Ishikawa (cell line): ENCODE measurements around the gene STK38L.
A peak's percentile ranks its signal among the peaks of the same experiment; 100 is the strongest.

Experiments used
- CEBPB ChIP-seq: IDR thresholded peaks from 2 replicates; pipeline ENCODE4 v1.6.1; 2012
- CREB1 ChIP-seq: IDR thresholded peaks from 2 replicates; pipeline ENCODE4 v1.6.1; 2012; ENCODE audit warnings: low read depth
- EGR1 ChIP-seq: IDR thresholded peaks from 2 replicates; pipeline ENCODE4 v1.6.1; 2012
- EP300 ChIP-seq: IDR thresholded peaks from 2 replicates; pipeline ENCODE4 v1.6.1; 2012; ENCODE audit warnings: borderline replicate concordance
- FOXM1 ChIP-seq: IDR thresholded peaks from 2 replicates; pipeline ENCODE4 v1.6.1; 2012; ENCODE audit warnings: low read depth, borderline replicate concordance
- MAX ChIP-seq: IDR thresholded peaks from 2 replicates; pipeline ENCODE4 v1.6.1; 2012
- NFIC ChIP-seq: IDR thresholded peaks from 2 replicates; pipeline ENCODE4 v1.6.1; 2012
- RAD21 ChIP-seq: IDR thresholded peaks from 2 replicates; pipeline ENCODE4 v1.6.1; 2012; ENCODE audit warnings: low read depth
- REST ChIP-seq: IDR thresholded peaks from 2 replicates; pipeline ENCODE4 v1.6.1; 2012; ENCODE audit warnings: low read depth, mild to moderate bottlenecking
- TAF1 ChIP-seq: IDR thresholded peaks from 2 replicates; pipeline ENCODE4 v1.6.1; 2012; ENCODE audit warnings: low read depth, mild to moderate bottlenecking
- TCF12 ChIP-seq: IDR thresholded peaks from 2 replicates; pipeline ENCODE4 v1.6.1; 2012; ENCODE audit warnings: low read depth
- TEAD4 ChIP-seq: IDR thresholded peaks from 2 replicates; pipeline ENCODE4 v1.6.1; 2012
- USF1 ChIP-seq: IDR thresholded peaks from 2 replicates; pipeline ENCODE4 v1.6.1; 2012
- YY1 ChIP-seq: IDR thresholded peaks from 2 replicates; pipeline ENCODE4 v1.6.1; 2012; ENCODE audit warnings: low read depth
- ZBTB7A ChIP-seq: IDR thresholded peaks from 2 replicates; pipeline ENCODE4 v1.6.1; 2012; ENCODE audit warnings: low read depth

Gene STK38L

GRCh38 chr12:27243804-27244688, at the start of gene STK38L:
Gene STK38L, plus strand, starts transcription at chr12:27244286. Its CDS starts 53,435 bp downstream, at chr12:27297721.
- TF ChIP-seq TEAD4 (no peak), CREB1 (peak; percentile 97), FOXM1 (no peak), TAF1 (peak; percentile 91), CEBPB (peak; percentile 86), EGR1 (peak; percentile 33; the same call in 1 of the 2 replicates), ZBTB7A (no peak), RAD21 (peak; percentile 42), MAX (peak; percentile 72), EP300 (no peak), USF1 (peak; percentile 9; the same call in 1 of the 2 replicates), REST (no peak), YY1 (no peak), NFIC (0 out of 2 replicates have a peak, but pooled peaks have one; percentile 25), TCF12 (peak; percentile 11; the same call in 1 of the 2 replicates)

GRCh38 chr12:27194644-27195043, 49.4 kb upstream of the STK38L start:
- TF ChIP-seq CEBPB (no peak), REST (no peak), YY1 (no peak), TEAD4 (no peak), TCF12 (no peak), NFIC (no peak), ZBTB7A (no peak), MAX (no peak), CREB1 (no peak), FOXM1 (no peak), TAF1 (no peak), EGR1 (no peak), RAD21 (no peak), EP300 (no peak), USF1 (no peak)

- no peak for TF ChIP-seq FOXM1
These were observed 46.0 kb upstream of the STK38L start for GRCh38 chr12:27198036-27198435.

- TF ChIP-seq FOXM1 (no peak), RAD21 (no peak), ZBTB7A (no peak), CEBPB (no peak), NFIC (no peak), USF1 (no peak), MAX (no peak), TEAD4 (no peak), EGR1 (no peak), CREB1 (no peak)
These were observed 44.3 kb upstream of the STK38L start for GRCh38 chr12:27199638-27200300.
